Psoas muscle (tissue), 8 donors: ENCODE measurements around the gene HLA-G. TPM values are rescaled to one million over a fixed set of nuclear protein-coding genes. Genes with fewer than 3 reads are reported as not detected.

Experiments used
- ATAC-seq, 4 donors: fragments of 200-7000 bp; cut with Tn5 transposase; one replicate each; pipeline ENCODE4 v1.9.1; 2020; ENCODE audit warnings: moderate library complexity in 3 of 4, mild to moderate bottlenecking in 2 of 4
- DNase-seq, 2 donors: peaks; one replicate each; pipeline ENCODE4 v3.0.0-alpha.2; 2020
- H3K27ac ChIP-seq: fragments of 200-600 bp; one replicate; pipeline ENCODE4 v1.8.0; 2022
- H3K27me3 ChIP-seq, 3 donors: fragments of 200-600 bp in 1 of 3; one replicate each; pipeline versions ENCODE4 v1.6.1 to v1.8.0; 2013 to 2022; ENCODE audit warnings: low read length in 2 of 3, mild to moderate bottlenecking in 2 of 3, moderate library complexity in 1 of 3; ENCODE audit not compliant: insufficient read depth in 3 of 3
- H3K36me3 ChIP-seq, 2 donors: fragments of 200-600 bp in 1 of 2; one replicate each; pipeline versions ENCODE4 v1.6.1 to v1.8.0; 2013 to 2022; ENCODE audit warnings: low read depth in 1 of 2, mild to moderate bottlenecking in 1 of 2, moderate library complexity in 1 of 2; ENCODE audit not compliant: insufficient read depth in 1 of 2
- H3K4me1 ChIP-seq: fragments of 200-600 bp; one replicate; pipeline ENCODE4 v1.8.0; 2022
- H3K4me3 ChIP-seq: fragments of 200-600 bp; one replicate; pipeline ENCODE4 v1.8.0; 2022; ENCODE audit warnings: mild to moderate bottlenecking
- H3K9me3 ChIP-seq: fragments of 200-600 bp; one replicate; pipeline ENCODE4 v1.8.0; 2022
- CTCF ChIP-seq: fragments of 200-600 bp; IDR thresholded peaks from one replicate; pipeline ENCODE4 v1.8.0; 2022; ENCODE audit warnings: antibody characterized with exemption
- WGBS, 3 donors: extraction: QIAGEN DNeasy Blood & Tissue Kit; methylation state at CpG; one replicate each; pipeline versions ENCODE4 v1.1.6 to v1.1.7; 2013; 5-methylcytosine and 5-hydroxymethylcytosine counted together
- intact Hi-C, 2 donors: fragments of 100-400 bp; cut with DNase I; formaldehyde crosslinking; loops; one replicate each; pipeline versions ENCODE4 v1.11.0 to v1.14.2; 2022
- polyA plus RNA-seq, 3 donors: library from polyadenylated mRNA; stranded (reverse); fragments of 200-250 nt; gene quantifications; one replicate each; pipeline ENCODE4 v1.2.3, GENCODE V29; 2013
- total RNA-seq, 4 donors: library from RNA; stranded (reverse); fragmentation: NEBNext Ultra II Directional in 2 of 4; extraction: Animal tissue kit (Norgen Biotek cat#: 25700) in 2 of 4; gene quantifications; one replicate each; pipeline versions ENCODE4 v1.2.1 to v1.2.4, GENCODE V29; 2021 to 2023
- donor health status: healthy with polysubstance abuse.
- donor health status: DM: no; HTN: no; CAD: no; lungs with moderate emphysema.
- donor health status: Bipolar disorder and iron deficiency.
- donor health status: healthy.
- donor health status: DM: yes; HTN: yes; CAD: no.
- donor health status: DM: no; HTN: no; CAD: no.
- donor health status: DM: no; HTN: no; CAD: no.
- donor health status: DM: yes; HTN: yes; CAD: no.

Gene HLA-G
- total and polyA plus RNA-seq, 7 donors, result 0.15 to 0.42 TPM; not detected in 5

DNA sequence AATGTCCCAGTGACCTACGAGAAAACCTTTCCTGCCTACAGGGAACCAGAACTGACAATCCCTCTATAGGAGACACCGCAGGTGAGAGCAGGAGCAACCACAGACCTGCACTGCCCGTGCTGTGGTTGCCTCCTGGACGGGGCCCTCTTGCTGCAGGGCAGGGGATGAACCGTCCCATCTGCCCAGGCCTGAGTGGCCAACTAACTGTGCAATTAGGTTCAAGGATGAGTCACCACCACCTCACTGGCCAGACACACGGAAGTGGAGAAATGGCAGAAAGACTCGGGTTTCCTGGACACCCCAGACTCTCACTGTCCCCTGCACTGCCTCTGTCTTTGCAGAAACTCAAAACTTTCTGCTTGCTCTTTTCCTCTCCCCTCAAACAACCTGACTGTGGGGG, 13.8 kb upstream of the HLA-G start:
- DNase-seq (no peak), ATAC-seq (no peak)
- peaks cover 0 to 6% (median 4%) of the 10 kb centered on the region in 3 donors for H3K27me3 ChIP-seq
- H3K27ac ChIP-seq, result no peak overlapping the region
- no peaks in the 10 kb centered on the region for H3K4me1 ChIP-seq
- no peak overlapping the region for H3K4me3 ChIP-seq
- intact Hi-C loops, result loop anchor here in 1 of 2 donors (5.0 kb wide), 1 partner anchor 127 kb away; no protein-coding TSS in a partner anchor
- no peak for TF ChIP-seq CTCF
- H3K9me3 ChIP-seq, result no peaks in the 10 kb centered on the region
- 57 to 63% (median 60%) methylated on average over 7 of the region's 7 CpGs for WGBS, 3 donors
- no peaks in the 10 kb centered on the region for H3K36me3 ChIP-seq

GRCh38 chr6:29814379-29815117, 13.1 kb upstream of the HLA-G start:
- Histone ChIP-seq H3K9me3 (no peaks in the 10 kb centered on the region), H3K36me3 (no peaks in the 10 kb centered on the region), H3K27me3 (peaks cover 0 to 6% (median 4%) of the 10 kb centered on the region in 3 donors), H3K27ac (no peak overlapping the region), H3K4me3 (no peak overlapping the region), H3K4me1 (no peaks in the 10 kb centered on the region)
- intact Hi-C loops, result loop anchor here in 1 of 2 donors (5.0 kb wide), 1 partner anchor 127 kb away; no protein-coding TSS in a partner anchor
- no peak for DNase-seq
- 51 to 70% (median 68%) methylated on average over 9 of the region's 9 CpGs for WGBS, 3 donors
- TF ChIP-seq CTCF, result no peak
- ATAC-seq, result no peak

GRCh38 chr6:29815118-29815750, 12.4 kb upstream of the HLA-G start:
- intact Hi-C loops, result no loop called here
- no peak overlapping the region for H3K27ac ChIP-seq
- H3K36me3 ChIP-seq, result no peaks in the 10 kb centered on the region
- TF ChIP-seq CTCF, result no peak
- WGBS, 3 donors, result 70 to 78% (median 76%) methylated on average over 7 of the region's 7 CpGs
- no peaks in the 10 kb centered on the region for H3K9me3 ChIP-seq
- H3K27me3 ChIP-seq, result peaks cover 0 to 6% (median 4%) of the 10 kb centered on the region in 3 donors
- no peak overlapping the region for H3K4me3 ChIP-seq
- DNase-seq (no peak), ATAC-seq (no peak)
- no peaks in the 10 kb centered on the region for H3K4me1 ChIP-seq

- DNase-seq (no peak), ATAC-seq (no peak)
- Histone ChIP-seq H3K9me3 (no peaks in the 10 kb centered on the region), H3K27me3 (peaks cover 0 to 8% (median 6%) of the 10 kb centered on the region in 3 donors), H3K4me3 (no peak overlapping the region), H3K36me3 (no peaks in the 10 kb centered on the region), H3K27ac (no peak overlapping the region), H3K4me1 (no peaks in the 10 kb centered on the region)
- 23 to 90% (median 62%) methylated on average over 1 of the region's 1 CpG for WGBS, 3 donors
- intact Hi-C loops, result no loop called here
- no peak for TF ChIP-seq CTCF
These were observed 11.6 kb upstream of the HLA-G start for GRCh38 chr6:29816030-29816429.
